DND-41 (cell line): ENCODE measurements around the gene THSD1.

Source experiments
- EZH2 ChIP-seq: IDR thresholded peaks from 3 replicates; pipeline ENCODE4 v1.6.1; 2012; ENCODE audit warnings: borderline replicate concordance, low read depth, mild to moderate bottlenecking, moderate library complexity, low read length, inconsistent platforms; ENCODE audit not compliant: severe bottlenecking
- TF ChIP-seq, protein P1 (sequence below): IDR thresholded peaks from 2 replicates; pipeline ENCODE4 v1.5.1; 2012; ENCODE audit warnings: borderline replicate concordance, low read length, moderate library complexity, mild to moderate bottlenecking; ENCODE audit not compliant: poor library complexity, severe bottlenecking; ENCODE audit errors: extremely low read depth

DNA sequence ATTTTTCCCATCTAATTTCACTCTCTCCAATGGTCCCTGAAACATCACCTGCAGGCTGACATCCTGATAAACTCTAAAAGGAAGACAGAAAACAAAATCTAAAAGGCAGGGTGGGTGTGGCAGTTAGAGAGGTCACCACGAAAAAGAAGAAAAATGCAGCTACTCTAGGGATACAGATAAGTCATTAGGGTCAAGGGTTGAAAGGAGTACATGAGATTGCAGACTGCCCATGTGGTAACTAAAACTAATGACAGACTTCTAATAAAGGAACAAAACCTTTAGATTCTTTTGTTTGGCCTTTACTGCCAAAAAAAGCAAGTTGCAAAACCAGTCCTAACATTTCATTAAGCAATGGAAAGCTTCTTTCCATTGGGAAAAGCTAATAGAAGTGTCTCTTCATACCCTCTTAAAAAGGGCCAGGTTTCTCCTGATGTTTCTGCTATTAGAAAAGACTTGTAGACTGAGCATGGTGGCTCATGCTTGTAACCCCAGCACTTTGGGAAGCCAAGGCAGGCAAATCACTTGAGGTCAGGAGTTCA, 31.0 kb downstream of the THSD1 start:
- TF ChIP-seq, protein P1, sequence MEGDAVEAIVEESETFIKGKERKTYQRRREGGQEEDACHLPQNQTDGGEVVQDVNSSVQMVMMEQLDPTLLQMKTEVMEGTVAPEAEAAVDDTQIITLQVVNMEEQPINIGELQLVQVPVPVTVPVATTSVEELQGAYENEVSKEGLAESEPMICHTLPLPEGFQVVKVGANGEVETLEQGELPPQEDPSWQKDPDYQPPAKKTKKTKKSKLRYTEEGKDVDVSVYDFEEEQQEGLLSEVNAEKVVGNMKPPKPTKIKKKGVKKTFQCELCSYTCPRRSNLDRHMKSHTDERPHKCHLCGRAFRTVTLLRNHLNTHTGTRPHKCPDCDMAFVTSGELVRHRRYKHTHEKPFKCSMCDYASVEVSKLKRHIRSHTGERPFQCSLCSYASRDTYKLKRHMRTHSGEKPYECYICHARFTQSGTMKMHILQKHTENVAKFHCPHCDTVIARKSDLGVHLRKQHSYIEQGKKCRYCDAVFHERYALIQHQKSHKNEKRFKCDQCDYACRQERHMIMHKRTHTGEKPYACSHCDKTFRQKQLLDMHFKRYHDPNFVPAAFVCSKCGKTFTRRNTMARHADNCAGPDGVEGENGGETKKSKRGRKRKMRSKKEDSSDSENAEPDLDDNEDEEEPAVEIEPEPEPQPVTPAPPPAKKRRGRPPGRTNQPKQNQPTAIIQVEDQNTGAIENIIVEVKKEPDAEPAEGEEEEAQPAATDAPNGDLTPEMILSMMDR: no peak
- no peak for TF ChIP-seq EZH2
